Neural progenitor cell (in vitro differentiated cells): ENCODE data around the gene STARD3.

Source experiments
- CTCF ChIP-seq: fragments of 200-600 bp; sonication (generic); IDR thresholded peaks from 2 replicates; pipeline ENCODE4 v1.5.1; 2017; ENCODE audit warnings: antibody characterized with exemption, mild to moderate bottlenecking
- EZH2 ChIP-seq: fragments of 200-600 bp; sonication (generic); IDR thresholded peaks from 2 replicates; pipeline ENCODE4 v1.6.1; 2017; ENCODE audit warnings: antibody characterized with exemption, mild to moderate bottlenecking, moderate library complexity
- EZH2phosphoT487 ChIP-seq: fragments of 200-600 bp; sonication (generic); IDR thresholded peaks from 2 replicates; pipeline ENCODE4 v1.6.1; 2017; ENCODE audit warnings: antibody characterized with exemption

DNA sequence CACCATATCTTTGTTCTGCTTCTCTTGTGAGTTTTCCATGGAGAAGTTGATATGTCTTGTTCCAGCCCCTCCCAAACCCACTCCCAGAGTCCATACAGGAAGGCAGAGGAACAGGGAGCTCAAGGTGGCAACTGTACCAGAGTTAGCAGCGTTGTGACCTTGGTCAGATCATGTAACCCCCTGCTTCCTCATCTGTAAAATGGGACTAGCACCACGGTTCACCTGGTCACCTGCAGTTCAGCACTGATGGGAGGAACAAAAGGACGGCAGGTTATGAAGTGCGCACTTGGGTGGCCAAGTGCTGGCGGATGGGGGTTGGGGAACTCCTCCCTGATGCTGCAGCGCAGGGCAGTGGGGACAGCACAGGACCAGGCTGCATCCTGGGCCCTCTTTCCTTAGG is 21.5 kb upstream of the STARD3 start:
- TF ChIP-seq CTCF: no peak
- TF ChIP-seq EZH2phosphoT487: no peak
- TF ChIP-seq EZH2: no peak
